Esophagus muscularis mucosa (tissue), 3 donors: ENCODE measurements around the gene IGFBPL1.

Experiments used
- CTCF ChIP-seq, 3 experiments: fragments of 200-600 bp in 2 of 3; fragments of 450-650 bp in 1 of 3; sonication (generic) in 2 of 3; IDR thresholded peaks; one replicate each; pipeline ENCODE4 v1.5.1; 2017 to 2019; ENCODE audit warnings: antibody characterized with exemption in 3 of 3, mild to moderate bottlenecking in 2 of 3, moderate library complexity in 1 of 3
- POLR2A ChIP-seq: fragments of 450-650 bp; IDR thresholded peaks from one replicate; pipeline ENCODE4 v1.6.1; 2017; ENCODE audit warnings: antibody characterized with exemption, moderate library complexity, mild to moderate bottlenecking, low read depth

DNA sequence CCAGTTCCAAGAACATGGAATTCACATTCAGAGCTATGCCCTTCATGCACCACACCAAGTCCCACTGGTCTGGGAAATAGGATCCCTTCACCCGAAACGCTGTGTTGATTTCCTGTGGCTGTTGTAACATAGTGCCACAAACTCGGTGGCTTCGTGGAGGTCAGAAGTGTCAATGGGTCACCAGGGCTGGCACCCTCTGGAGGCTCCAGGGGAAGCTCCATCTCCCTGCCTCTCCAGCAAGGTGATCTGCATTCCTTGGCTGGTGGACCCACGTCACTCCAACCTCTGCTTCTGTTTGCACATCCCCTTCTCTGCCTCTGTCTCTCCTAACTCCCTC is 60.7 kb downstream of the IGFBPL1 start:
- no peak for TF ChIP-seq POLR2A
- no peak for TF ChIP-seq CTCF (IDR thresholded peaks at IDR 0.05)
